Measurements from ENCODE around the gene LSM14B. TPM values are rescaled to one million over a fixed set of nuclear protein-coding genes. Genes with fewer than 3 reads are reported as not detected.

The LSM14B gene
- total RNA-seq, 1 donor from 2014 or later, result 23.6 TPM

DNA sequence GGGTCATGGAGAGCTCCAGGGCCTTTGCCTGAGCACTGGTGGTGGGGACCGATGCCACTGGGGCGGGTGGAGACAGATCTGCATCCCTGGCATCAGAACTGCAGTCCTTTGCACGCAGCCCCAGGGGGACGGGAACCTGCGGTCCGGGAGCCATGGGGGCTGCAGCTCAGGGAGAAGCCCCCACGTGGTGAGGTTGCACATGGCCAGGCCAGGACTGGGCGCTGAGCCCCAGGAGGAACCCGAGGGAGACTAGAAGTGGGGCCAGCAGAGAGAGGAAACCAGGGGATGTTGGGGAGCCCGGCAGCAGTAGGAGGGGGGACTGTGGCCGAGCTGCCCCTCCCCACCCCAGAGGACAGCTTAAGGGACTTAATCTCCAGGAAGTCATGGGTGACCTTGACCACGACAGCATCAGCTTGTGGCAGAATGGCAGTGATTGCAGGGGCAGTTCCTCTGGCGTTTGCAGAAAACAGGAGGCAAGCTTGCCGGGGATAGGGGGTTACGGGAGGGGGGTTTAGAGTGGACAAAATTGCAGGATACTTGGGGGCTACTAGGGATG lies 18.0 kb upstream of the LSM14B start:
- Histone ChIP-seq H3K27ac (no peak overlapping the region), H3K4me1 (no peaks in the 10 kb centered on the region), H3K4me3 (no peak overlapping the region), H3K36me3 (no peaks in the 10 kb centered on the region), H3K27me3 (no peaks in the 10 kb centered on the region), H3K9me3 (peaks cover 9% of the 10 kb centered on the region)
- TF ChIP-seq POLR2A (IDR thresholded peaks at IDR 0.05), result no peak
- TF ChIP-seq, protein P1, sequence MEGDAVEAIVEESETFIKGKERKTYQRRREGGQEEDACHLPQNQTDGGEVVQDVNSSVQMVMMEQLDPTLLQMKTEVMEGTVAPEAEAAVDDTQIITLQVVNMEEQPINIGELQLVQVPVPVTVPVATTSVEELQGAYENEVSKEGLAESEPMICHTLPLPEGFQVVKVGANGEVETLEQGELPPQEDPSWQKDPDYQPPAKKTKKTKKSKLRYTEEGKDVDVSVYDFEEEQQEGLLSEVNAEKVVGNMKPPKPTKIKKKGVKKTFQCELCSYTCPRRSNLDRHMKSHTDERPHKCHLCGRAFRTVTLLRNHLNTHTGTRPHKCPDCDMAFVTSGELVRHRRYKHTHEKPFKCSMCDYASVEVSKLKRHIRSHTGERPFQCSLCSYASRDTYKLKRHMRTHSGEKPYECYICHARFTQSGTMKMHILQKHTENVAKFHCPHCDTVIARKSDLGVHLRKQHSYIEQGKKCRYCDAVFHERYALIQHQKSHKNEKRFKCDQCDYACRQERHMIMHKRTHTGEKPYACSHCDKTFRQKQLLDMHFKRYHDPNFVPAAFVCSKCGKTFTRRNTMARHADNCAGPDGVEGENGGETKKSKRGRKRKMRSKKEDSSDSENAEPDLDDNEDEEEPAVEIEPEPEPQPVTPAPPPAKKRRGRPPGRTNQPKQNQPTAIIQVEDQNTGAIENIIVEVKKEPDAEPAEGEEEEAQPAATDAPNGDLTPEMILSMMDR (IDR thresholded peaks at IDR 0.05), result no peak
- no peak for TF ChIP-seq POLR2AphosphoS5 (IDR thresholded peaks at IDR 0.05; ENCODE audit: insufficient read depth in 1 of 2, low read depth in 1 of 2)
- no peak for DNase-seq (ENCODE audit: extremely low spot score in 2 of 2)
- intact Hi-C loops (cut with DNase I), result no loop called here

DNA sequence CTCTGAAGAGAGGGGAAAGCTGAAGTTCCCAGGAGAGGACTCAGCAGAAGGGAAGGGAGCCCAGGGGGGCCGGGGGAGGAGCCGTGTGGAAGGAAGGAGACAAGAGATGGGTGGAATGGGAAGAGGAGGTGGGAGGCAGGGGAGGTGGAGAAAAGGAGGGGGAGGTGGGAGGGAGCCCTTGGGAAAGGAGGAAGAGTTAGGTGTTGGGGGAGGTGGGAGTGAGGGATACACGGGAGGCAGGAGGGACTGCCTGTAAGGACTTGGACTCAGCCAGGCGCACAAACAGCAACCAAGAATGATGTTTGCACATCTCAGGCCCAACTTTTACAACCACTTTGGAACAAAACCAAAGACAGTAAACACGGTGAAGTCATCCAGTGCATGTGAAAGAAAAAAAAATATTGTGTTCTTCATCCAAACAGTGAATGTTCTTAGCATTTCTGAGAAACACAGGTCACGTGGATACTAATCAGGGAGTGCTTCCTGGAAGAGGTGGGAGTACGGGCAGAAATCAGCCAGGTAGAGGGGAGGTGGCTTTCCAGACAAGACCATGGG lies 17.4 kb upstream of the LSM14B start:
- no peaks in the 10 kb centered on the region for H3K27me3 ChIP-seq
- no peak for DNase-seq (ENCODE audit: extremely low spot score in 2 of 2)
- no peak overlapping the region for H3K4me3 ChIP-seq
- TF ChIP-seq, protein P1 (IDR thresholded peaks at IDR 0.05), result no peak
- no peak for TF ChIP-seq POLR2AphosphoS5 (IDR thresholded peaks at IDR 0.05; ENCODE audit: insufficient read depth in 1 of 2, low read depth in 1 of 2)
- TF ChIP-seq POLR2A (IDR thresholded peaks at IDR 0.05), result no peak
- no peaks in the 10 kb centered on the region for H3K4me1 ChIP-seq
- peaks cover 13% of the 10 kb centered on the region for H3K9me3 ChIP-seq
- intact Hi-C loops (cut with DNase I), result loop anchor here (5.0 kb wide), 1 partner anchor 1452 kb away; no protein-coding TSS in a partner anchor
- H3K27ac ChIP-seq, result no peak overlapping the region
- no peaks in the 10 kb centered on the region for H3K36me3 ChIP-seq

DNA sequence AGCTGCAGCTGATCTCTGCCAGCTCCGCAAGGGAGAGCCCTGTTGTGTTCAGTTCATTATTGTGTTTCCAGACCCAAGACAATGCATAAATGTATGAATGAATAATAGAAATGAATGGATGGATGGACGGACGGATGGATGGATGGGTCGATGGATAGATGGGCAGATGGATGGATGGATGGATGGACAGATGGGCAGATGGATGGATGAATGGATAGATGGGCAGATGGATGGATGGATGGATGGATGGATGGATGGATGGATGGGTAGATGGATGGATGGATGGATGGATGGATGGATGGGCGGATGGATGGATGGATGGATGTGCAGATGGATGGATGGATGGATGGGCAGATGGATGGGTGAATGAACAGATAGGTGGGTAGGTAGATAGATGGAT lies 16.7 kb upstream of the LSM14B start:
- H3K9me3 ChIP-seq, result peaks cover 15% of the 10 kb centered on the region
- no peak overlapping the region for H3K4me3 ChIP-seq
- no peaks in the 10 kb centered on the region for H3K36me3 ChIP-seq
- no peaks in the 10 kb centered on the region for H3K27me3 ChIP-seq
- DNase-seq (ENCODE audit: extremely low spot score in 2 of 2), result no peak
- H3K4me1 ChIP-seq, result no peaks in the 10 kb centered on the region
- TF ChIP-seq, protein P1 (IDR thresholded peaks at IDR 0.05), result no peak
- no peak for TF ChIP-seq POLR2AphosphoS5 (IDR thresholded peaks at IDR 0.05; ENCODE audit: insufficient read depth in 1 of 2, low read depth in 1 of 2)
- no peak for TF ChIP-seq POLR2A (IDR thresholded peaks at IDR 0.05)
- intact Hi-C loops (cut with DNase I), result loop anchor here (5.0 kb wide), 1 partner anchor 1452 kb away; no protein-coding TSS in a partner anchor
- no peak overlapping the region for H3K27ac ChIP-seq

DNA sequence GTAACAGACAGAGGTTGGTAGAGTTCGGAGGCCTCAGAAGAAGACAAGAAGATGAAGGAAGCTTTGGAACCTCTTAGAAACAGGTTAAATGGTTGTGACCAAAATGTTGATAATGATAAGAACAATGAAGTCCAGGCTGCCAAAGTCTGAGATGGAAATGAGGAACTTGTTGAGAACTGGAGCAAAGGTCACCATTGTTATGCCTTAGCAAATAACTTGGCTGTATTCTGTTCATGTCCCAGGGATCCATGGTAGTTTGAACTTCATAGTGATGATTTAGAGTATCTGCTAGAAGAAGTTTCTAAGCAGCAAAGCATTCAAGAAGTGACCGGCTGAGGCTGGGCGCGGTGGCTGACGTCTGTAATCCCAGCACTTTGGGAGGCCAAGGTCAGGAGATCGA lies 11.1 kb upstream of the LSM14B start:
- H3K9me3 ChIP-seq, result peaks cover 15% of the 10 kb centered on the region

More for the DNA sequence above, 11.1 kb upstream of the LSM14B start:
- Histone ChIP-seq H3K27ac (no peak overlapping the region), H3K4me3 (no peak overlapping the region), H3K27me3 (no peaks in the 10 kb centered on the region), H3K4me1 (no peaks in the 10 kb centered on the region), H3K36me3 (no peaks in the 10 kb centered on the region)
- intact Hi-C loops (cut with DNase I), result no loop called here
- TF ChIP-seq POLR2A (IDR thresholded peaks at IDR 0.05) (no peak), POLR2AphosphoS5 (IDR thresholded peaks at IDR 0.05; ENCODE audit: insufficient read depth in 1 of 2, low read depth in 1 of 2) (no peak)
- TF ChIP-seq, protein P1 (IDR thresholded peaks at IDR 0.05), result no peak
- DNase-seq (ENCODE audit: extremely low spot score in 2 of 2), result no peak

Measured in vagina (tissue), 2 donors.